AG04449 (cell line): ENCODE measurements around the gene BABAM2.

ENCODE experiments used
- CTCF ChIA-PET: fragments of 350-600 bp; formaldehyde crosslinking; extraction: SDS; loops from one replicate; lab custom pipeline; 2021; ENCODE audit warnings: antibody characterized with exemption; lab: Yijun Ruan, JAX
- POLR2A ChIA-PET: fragments of 400-600, 350-600 bp; formaldehyde crosslinking; extraction: SDS; loops from one replicate; lab custom pipeline; 2020; ENCODE audit warnings: antibody characterized with exemption, inconsistent platforms; lab: Yijun Ruan, JAX
- DNase-seq: peaks from one replicate; pipeline ENCODE4 v3.0.0-alpha.2; 2010; ENCODE audit warnings: low read depth, low spot score
- H3K4me3 ChIP-seq: 2 replicates; pipeline ENCODE4 v1.5.1; 2011; ENCODE audit warnings: low read depth, mild to moderate bottlenecking, control low read depth, low read length
- TF ChIP-seq, protein P1 (sequence below): IDR thresholded peaks from one replicate; pipeline ENCODE4 v1.5.1; 2011; ENCODE audit warnings: mild to moderate bottlenecking, moderate library complexity, low read length, control low read depth, inconsistent platforms; ENCODE audit not compliant: insufficient read depth; ENCODE audit errors: missing control alignments

The BABAM2 gene

DNA sequence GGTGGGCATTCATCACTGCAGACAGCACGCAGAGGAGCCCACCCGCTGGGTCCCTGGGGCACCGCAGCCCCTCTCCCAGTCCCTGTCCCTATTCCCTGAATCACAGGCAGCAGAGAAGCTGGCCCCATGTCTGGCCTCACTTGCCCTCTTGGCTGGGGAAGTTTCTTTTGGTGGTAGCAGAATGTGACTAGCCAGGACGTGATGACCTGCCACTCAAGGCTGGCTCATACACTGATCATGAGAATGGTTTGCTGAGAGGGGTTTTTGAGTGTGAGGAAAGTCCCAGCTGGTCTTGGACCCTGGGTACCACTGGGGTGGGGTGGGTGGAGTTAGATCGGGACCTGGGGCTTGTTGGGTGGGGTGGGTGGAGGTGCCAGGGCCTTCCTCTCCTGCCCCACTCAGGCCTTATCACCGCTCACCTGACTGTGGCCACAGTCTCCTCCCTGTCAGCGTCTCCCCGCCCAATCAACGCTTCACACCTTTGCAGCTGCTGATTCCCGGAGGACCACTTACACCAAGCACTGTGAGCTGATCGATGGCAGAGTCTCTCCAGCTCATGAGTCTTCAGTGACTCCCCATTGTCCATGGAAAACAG is 473.3 kb downstream of the BABAM2 start:
- POLR2A ChIA-PET: no interaction called here

DNA sequence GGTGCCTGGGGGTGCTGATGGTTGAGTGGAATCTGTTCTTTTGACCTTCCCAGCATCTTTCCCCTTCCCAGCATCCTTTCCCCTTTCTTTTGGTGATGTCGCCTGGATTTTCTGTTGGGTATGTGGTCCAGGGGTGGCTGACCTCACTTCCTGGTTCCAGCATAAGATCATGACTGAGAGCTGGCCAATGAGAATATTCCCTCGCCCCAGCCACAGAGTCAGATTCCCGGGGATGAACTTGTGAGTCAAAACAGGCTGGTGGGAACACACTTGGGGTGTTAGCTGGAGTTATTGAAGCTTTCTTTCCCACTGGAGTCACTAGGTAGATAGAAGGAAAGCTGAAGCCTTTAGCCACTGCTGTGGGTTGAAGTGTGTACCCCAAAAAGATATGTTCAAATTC is 474.1 kb downstream of the BABAM2 start:
- ChIA-PET POLR2A (no interaction called here), CTCF (interaction anchor here (1.2 kb wide), 1 partner anchor 13 kb away, joined by 4 read pairs; no protein-coding TSS in a partner anchor)
- no peak overlapping the region for H3K4me3 ChIP-seq
- TF ChIP-seq, protein P1, sequence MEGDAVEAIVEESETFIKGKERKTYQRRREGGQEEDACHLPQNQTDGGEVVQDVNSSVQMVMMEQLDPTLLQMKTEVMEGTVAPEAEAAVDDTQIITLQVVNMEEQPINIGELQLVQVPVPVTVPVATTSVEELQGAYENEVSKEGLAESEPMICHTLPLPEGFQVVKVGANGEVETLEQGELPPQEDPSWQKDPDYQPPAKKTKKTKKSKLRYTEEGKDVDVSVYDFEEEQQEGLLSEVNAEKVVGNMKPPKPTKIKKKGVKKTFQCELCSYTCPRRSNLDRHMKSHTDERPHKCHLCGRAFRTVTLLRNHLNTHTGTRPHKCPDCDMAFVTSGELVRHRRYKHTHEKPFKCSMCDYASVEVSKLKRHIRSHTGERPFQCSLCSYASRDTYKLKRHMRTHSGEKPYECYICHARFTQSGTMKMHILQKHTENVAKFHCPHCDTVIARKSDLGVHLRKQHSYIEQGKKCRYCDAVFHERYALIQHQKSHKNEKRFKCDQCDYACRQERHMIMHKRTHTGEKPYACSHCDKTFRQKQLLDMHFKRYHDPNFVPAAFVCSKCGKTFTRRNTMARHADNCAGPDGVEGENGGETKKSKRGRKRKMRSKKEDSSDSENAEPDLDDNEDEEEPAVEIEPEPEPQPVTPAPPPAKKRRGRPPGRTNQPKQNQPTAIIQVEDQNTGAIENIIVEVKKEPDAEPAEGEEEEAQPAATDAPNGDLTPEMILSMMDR: no peak
- DNase-seq: no peak

More for the DNA sequence above, 473.3 kb downstream of the BABAM2 start:
- TF ChIP-seq, protein P1: no peak
- DNase-seq: no peak
- CTCF ChIA-PET: no interaction called here
- H3K4me3 ChIP-seq: no peak overlapping the region

- no peak overlapping the region for H3K4me3 ChIP-seq
- no peak for DNase-seq
- CTCF ChIA-PET: interaction anchor here (1.2 to 1.6 kb wide), 2 partner anchors 13 to 16 kb away, joined by 3 to 4 read pairs; no protein-coding TSS in a partner anchor
- POLR2A ChIA-PET: no interaction called here
- TF ChIP-seq, protein P1: no peak
These were observed 474.6 kb downstream of the BABAM2 start for GRCh38 chr2:28365158-28365557.

- ChIA-PET CTCF (interaction anchor here (1.6 kb wide), 1 partner anchor 15 kb away, joined by 3 read pairs; no protein-coding TSS in a partner anchor), POLR2A (no interaction called here)
- DNase-seq: no peak
- H3K4me3 ChIP-seq: no peak overlapping the region
- TF ChIP-seq, protein P1: no peak
These were observed 475.6 kb downstream of the BABAM2 start for GRCh38 chr2:28366149-28366495.

- DNase-seq: no peak
- H3K4me3 ChIP-seq: no peak overlapping the region
- CTCF ChIA-PET: interaction anchor here (1.6 kb wide), 1 partner anchor 14 kb away, joined by 3 read pairs; no protein-coding TSS in a partner anchor
- POLR2A ChIA-PET: no interaction called here
- TF ChIP-seq, protein P1: no peak
These were observed 476.2 kb downstream of the BABAM2 start for GRCh38 chr2:28366496-28367282.

GRCh38 chr2:28367667-28368356 is 477.3 kb downstream of the BABAM2 start:
- ChIA-PET POLR2A (no interaction called here), CTCF (no interaction called here)
- DNase-seq: no peak
- H3K4me3 ChIP-seq: no peak overlapping the region
- TF ChIP-seq, protein P1: no peak
